ENCODE results near the gene PCDH12.

The PCDH12 gene

GRCh38 chr5:141989720-141990119, 31.7 kb upstream of the PCDH12 start:
- Histone ChIP-seq H3K4me1 (ENCODE audit: control insufficient read depth, insufficient read depth, low read length) (peaks cover 17% of the 10 kb centered on the region), H3K9ac (ENCODE audit: low read length) (no peak overlapping the region), H3K9me3 (ENCODE audit: control insufficient read depth, low read length) (no peaks in the 10 kb centered on the region), H3K36me3 (ENCODE audit: control insufficient read depth, insufficient read depth, low read length, severe bottlenecking) (peaks cover 70% of the 10 kb centered on the region), H3K27me3 (replicated peaks; ENCODE audit: control insufficient read depth, insufficient read depth, low read length) (no peaks in the 10 kb centered on the region), H3K4me3 (ENCODE audit: low read length) (no peak overlapping the region)
- DNase-seq (ENCODE audit: low read depth) = no peak

GRCh38 chr5:141986072-141986471, 28.1 kb upstream of the PCDH12 start:
- Histone ChIP-seq H3K4me3 (ENCODE audit: low read length) (no peak overlapping the region), H3K36me3 (ENCODE audit: control insufficient read depth, insufficient read depth, low read length, severe bottlenecking) (peaks cover 85% of the 10 kb centered on the region), H3K27me3 (replicated peaks; ENCODE audit: control insufficient read depth, insufficient read depth, low read length) (no peaks in the 10 kb centered on the region), H3K9ac (ENCODE audit: low read length) (no peak overlapping the region), H3K4me1 (ENCODE audit: control insufficient read depth, insufficient read depth, low read length) (peaks cover 8% of the 10 kb centered on the region), H3K9me3 (ENCODE audit: control insufficient read depth, low read length) (no peaks in the 10 kb centered on the region)
- no peak for DNase-seq (ENCODE audit: low read depth)

- H3K36me3 ChIP-seq (ENCODE audit: control insufficient read depth, insufficient read depth, low read length, severe bottlenecking) = peaks cover 97% of the 10 kb centered on the region
- no peak for DNase-seq (ENCODE audit: low read depth)
- H3K27me3 ChIP-seq (replicated peaks; ENCODE audit: control insufficient read depth, insufficient read depth, low read length) = no peaks in the 10 kb centered on the region
- no peaks in the 10 kb centered on the region for H3K9me3 ChIP-seq (ENCODE audit: control insufficient read depth, low read length)
- peaks cover 4% of the 10 kb centered on the region for H3K4me1 ChIP-seq (ENCODE audit: control insufficient read depth, insufficient read depth, low read length)
- H3K4me3 ChIP-seq (ENCODE audit: low read length) = no peak overlapping the region
- H3K9ac ChIP-seq (ENCODE audit: low read length) = no peak overlapping the region
Observed at GRCh38 chr5:141982626-141983025, 24.6 kb upstream of the PCDH12 start.

- DNase-seq (ENCODE audit: low read depth) = no peak
- Histone ChIP-seq H3K36me3 (ENCODE audit: control insufficient read depth, insufficient read depth, low read length, severe bottlenecking) (peaks cover 93% of the 10 kb centered on the region), H3K27me3 (replicated peaks; ENCODE audit: control insufficient read depth, insufficient read depth, low read length) (no peaks in the 10 kb centered on the region)
Observed at GRCh38 chr5:141978389-141978788, 20.4 kb upstream of the PCDH12 start.

GRCh38 chr5:141976176-141976575, 18.2 kb upstream of the PCDH12 start:
- Histone ChIP-seq H3K4me3 (ENCODE audit: low read length) (no peak overlapping the region), H3K9ac (ENCODE audit: low read length) (no peak overlapping the region), H3K9me3 (ENCODE audit: control insufficient read depth, low read length) (no peaks in the 10 kb centered on the region), H3K36me3 (ENCODE audit: control insufficient read depth, insufficient read depth, low read length, severe bottlenecking) (peaks cover 81% of the 10 kb centered on the region), H3K4me1 (ENCODE audit: control insufficient read depth, insufficient read depth, low read length) (peaks cover 22% of the 10 kb centered on the region), H3K27me3 (replicated peaks; ENCODE audit: control insufficient read depth, insufficient read depth, low read length) (no peaks in the 10 kb centered on the region)
- DNase-seq (ENCODE audit: low read depth) = no peak

More at GRCh38 chr5:141978389-141978788, 20.4 kb upstream of the PCDH12 start:
- Histone ChIP-seq H3K4me3 (ENCODE audit: low read length) (no peak overlapping the region), H3K9me3 (ENCODE audit: control insufficient read depth, low read length) (no peaks in the 10 kb centered on the region), H3K4me1 (ENCODE audit: control insufficient read depth, insufficient read depth, low read length) (peaks cover 16% of the 10 kb centered on the region), H3K9ac (ENCODE audit: low read length) (no peak overlapping the region)

- peak; percentile 24 for DNase-seq (ENCODE audit: low read depth)
- no peaks in the 10 kb centered on the region for H3K9me3 ChIP-seq (ENCODE audit: control insufficient read depth, low read length)
- no peak overlapping the region for H3K9ac ChIP-seq (ENCODE audit: low read length)
- H3K27me3 ChIP-seq (replicated peaks; ENCODE audit: control insufficient read depth, insufficient read depth, low read length) = no peaks in the 10 kb centered on the region
- peak overlapping the region; percentile 12 for H3K4me3 ChIP-seq (ENCODE audit: low read length)
- peaks cover 60% of the 10 kb centered on the region for H3K36me3 ChIP-seq (ENCODE audit: control insufficient read depth, insufficient read depth, low read length, severe bottlenecking)
- H3K4me1 ChIP-seq (ENCODE audit: control insufficient read depth, insufficient read depth, low read length) = peaks cover 38% of the 10 kb centered on the region
Observed at GRCh38 chr5:141973871-141974595, 16.0 kb upstream of the PCDH12 start.

- H3K9me3 ChIP-seq (ENCODE audit: control insufficient read depth, low read length) = no peaks in the 10 kb centered on the region
- H3K9ac ChIP-seq (ENCODE audit: low read length) = peak overlapping the region; percentile 93
- H3K4me1 ChIP-seq (ENCODE audit: control insufficient read depth, insufficient read depth, low read length) = peaks cover 43% of the 10 kb centered on the region
- peak overlapping the region; percentile 97 for H3K4me3 ChIP-seq (ENCODE audit: low read length)
- peaks cover 27% of the 10 kb centered on the region for H3K36me3 ChIP-seq (ENCODE audit: control insufficient read depth, insufficient read depth, low read length, severe bottlenecking)
- no peaks in the 10 kb centered on the region for H3K27me3 ChIP-seq (replicated peaks; ENCODE audit: control insufficient read depth, insufficient read depth, low read length)
- peak; percentile 38 for DNase-seq (ENCODE audit: low read depth)
Observed at GRCh38 chr5:141969783-141970771, 12.1 kb upstream of the PCDH12 start.

- Histone ChIP-seq H3K27me3 (replicated peaks; ENCODE audit: control insufficient read depth, insufficient read depth, low read length) (no peaks in the 10 kb centered on the region), H3K9me3 (ENCODE audit: control insufficient read depth, low read length) (no peaks in the 10 kb centered on the region), H3K36me3 (ENCODE audit: control insufficient read depth, insufficient read depth, low read length, severe bottlenecking) (peaks cover 17% of the 10 kb centered on the region), H3K4me1 (ENCODE audit: control insufficient read depth, insufficient read depth, low read length) (peaks cover 33% of the 10 kb centered on the region), H3K9ac (ENCODE audit: low read length) (peak within 1 kb of the TSS; percentile 93), H3K4me3 (ENCODE audit: low read length) (peak within 1 kb of the TSS; percentile 97)
- peak; percentile 98 for DNase-seq (ENCODE audit: low read depth)
Observed at GRCh38 chr5:141968914-141969608, 11.1 kb upstream of the PCDH12 start, which contains the start of gene RNF14. Gene RNF14, plus strand, starts transcription at chr5:141969105. Its CDS starts 4,484 bp downstream, at chr5:141973589.

GRCh38 chr5:141966963-141967333, 8.9 kb upstream of the PCDH12 start:
- Histone ChIP-seq H3K27me3 (replicated peaks; ENCODE audit: control insufficient read depth, insufficient read depth, low read length) (no peaks in the 10 kb centered on the region), H3K36me3 (ENCODE audit: control insufficient read depth, insufficient read depth, low read length, severe bottlenecking) (peaks cover under 1% of the 10 kb centered on the region), H3K9me3 (ENCODE audit: control insufficient read depth, low read length) (no peaks in the 10 kb centered on the region), H3K4me3 (ENCODE audit: low read length) (no peak overlapping the region), H3K4me1 (ENCODE audit: control insufficient read depth, insufficient read depth, low read length) (peaks cover 26% of the 10 kb centered on the region), H3K9ac (ENCODE audit: low read length) (no peak overlapping the region)
- DNase-seq (ENCODE audit: low read depth) = no peak

GRCh38 chr5:141966275-141966962, 8.4 kb upstream of the PCDH12 start:
- Histone ChIP-seq H3K27me3 (replicated peaks; ENCODE audit: control insufficient read depth, insufficient read depth, low read length) (no peaks in the 10 kb centered on the region), H3K4me3 (ENCODE audit: low read length) (no peak overlapping the region), H3K36me3 (ENCODE audit: control insufficient read depth, insufficient read depth, low read length, severe bottlenecking) (no peaks in the 10 kb centered on the region), H3K9me3 (ENCODE audit: control insufficient read depth, low read length) (no peaks in the 10 kb centered on the region), H3K4me1 (ENCODE audit: control insufficient read depth, insufficient read depth, low read length) (peaks cover 22% of the 10 kb centered on the region), H3K9ac (ENCODE audit: low read length) (no peak overlapping the region)
- DNase-seq (ENCODE audit: low read depth) = no peak

Measured in adipocyte (in vitro differentiated cells).